Astrocyte of the cerebellum (primary cell): ENCODE measurements around the gene NLGN1.

ENCODE experiments used
- DNase-seq: peaks from one replicate; pipeline ENCODE4 v3.0.0-alpha.2; 2011; ENCODE audit warnings: low read depth
- H3K4me3 ChIP-seq: 2 replicates; pipeline ENCODE4 v1.5.1; 2011; ENCODE audit warnings: mild to moderate bottlenecking, low read depth, low read length, moderate library complexity
- in situ Hi-C: cut with HindIII; loops from 2 replicates; pipeline ENCODE4 v1.10.0; 2017; ENCODE audit warnings: low sequenced_read_pairs
- TF ChIP-seq, protein P1 (sequence below): IDR thresholded peaks from 2 replicates; pipeline ENCODE4 v1.5.1; 2012; ENCODE audit warnings: low read length, low read depth, moderate library complexity, mild to moderate bottlenecking; ENCODE audit errors: missing control alignments

NLGN1 gene

DNA sequence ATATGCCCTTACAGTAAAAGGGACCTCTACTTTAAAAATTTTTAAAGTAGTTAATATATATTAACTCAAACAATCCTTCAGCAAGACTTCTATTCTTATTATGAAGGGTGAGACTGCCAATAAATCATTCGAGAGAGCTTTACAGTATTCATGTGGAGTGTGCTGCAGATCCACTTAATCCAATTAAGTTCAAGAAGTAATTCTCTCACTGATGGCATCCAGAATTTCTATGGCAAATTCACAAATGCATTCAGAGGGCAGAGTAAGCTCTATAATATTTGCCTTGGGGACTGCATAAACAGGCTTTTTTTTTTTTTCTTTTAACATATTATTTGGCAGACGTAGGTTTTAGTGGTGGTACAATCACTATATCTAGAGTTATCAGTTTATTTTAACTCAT, 692.0 kb downstream of the NLGN1 start:
- no peak overlapping the region for H3K4me3 ChIP-seq
- no peak for DNase-seq
- in situ Hi-C loops = no loop called here
- TF ChIP-seq, protein P1, sequence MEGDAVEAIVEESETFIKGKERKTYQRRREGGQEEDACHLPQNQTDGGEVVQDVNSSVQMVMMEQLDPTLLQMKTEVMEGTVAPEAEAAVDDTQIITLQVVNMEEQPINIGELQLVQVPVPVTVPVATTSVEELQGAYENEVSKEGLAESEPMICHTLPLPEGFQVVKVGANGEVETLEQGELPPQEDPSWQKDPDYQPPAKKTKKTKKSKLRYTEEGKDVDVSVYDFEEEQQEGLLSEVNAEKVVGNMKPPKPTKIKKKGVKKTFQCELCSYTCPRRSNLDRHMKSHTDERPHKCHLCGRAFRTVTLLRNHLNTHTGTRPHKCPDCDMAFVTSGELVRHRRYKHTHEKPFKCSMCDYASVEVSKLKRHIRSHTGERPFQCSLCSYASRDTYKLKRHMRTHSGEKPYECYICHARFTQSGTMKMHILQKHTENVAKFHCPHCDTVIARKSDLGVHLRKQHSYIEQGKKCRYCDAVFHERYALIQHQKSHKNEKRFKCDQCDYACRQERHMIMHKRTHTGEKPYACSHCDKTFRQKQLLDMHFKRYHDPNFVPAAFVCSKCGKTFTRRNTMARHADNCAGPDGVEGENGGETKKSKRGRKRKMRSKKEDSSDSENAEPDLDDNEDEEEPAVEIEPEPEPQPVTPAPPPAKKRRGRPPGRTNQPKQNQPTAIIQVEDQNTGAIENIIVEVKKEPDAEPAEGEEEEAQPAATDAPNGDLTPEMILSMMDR = no peak

DNA sequence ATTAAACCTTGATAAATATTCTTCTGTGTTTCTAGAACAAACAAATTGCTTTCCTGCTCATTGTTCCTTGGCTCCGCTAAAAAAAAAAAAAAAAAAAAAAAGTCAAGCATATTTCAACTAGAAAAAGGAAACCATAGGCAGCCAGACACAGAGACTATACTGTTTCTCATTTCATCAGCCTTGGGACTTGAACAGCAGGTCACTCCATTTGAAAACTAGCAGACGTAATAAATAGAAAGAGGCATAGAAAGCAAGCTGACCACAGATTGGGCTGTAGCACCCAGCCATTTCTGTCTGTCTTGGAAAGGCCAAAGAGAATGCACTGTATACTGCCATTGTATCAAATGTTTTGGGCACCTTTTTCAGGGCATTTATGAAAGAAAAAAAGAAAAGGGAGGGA, 697.1 kb downstream of the NLGN1 start:
- in situ Hi-C loops = no loop called here
- no peak overlapping the region for H3K4me3 ChIP-seq
- no peak for DNase-seq
- TF ChIP-seq, protein P1 = no peak

DNA sequence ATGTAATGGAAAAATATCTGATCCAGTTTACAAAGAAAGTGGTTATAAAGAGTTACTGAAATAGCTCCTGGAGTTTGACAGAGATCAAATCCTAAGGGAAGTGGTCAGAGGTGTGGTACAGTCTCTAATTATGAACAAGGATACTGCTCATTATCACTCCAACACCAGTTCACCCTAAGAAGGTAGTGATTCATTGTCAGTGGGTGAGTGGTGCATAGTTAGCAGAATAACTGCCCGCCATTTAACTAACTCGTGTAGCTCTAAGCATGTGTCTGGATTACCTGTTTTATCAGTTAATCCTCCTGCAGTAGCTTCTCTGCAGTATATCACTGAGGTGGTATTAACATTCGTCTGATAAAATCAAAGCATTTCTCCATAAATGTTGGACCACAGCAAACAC, 700.1 kb downstream of the NLGN1 start:
- DNase-seq = no peak
- no peak overlapping the region for H3K4me3 ChIP-seq
- in situ Hi-C loops = no loop called here
- TF ChIP-seq, protein P1 = no peak

DNA sequence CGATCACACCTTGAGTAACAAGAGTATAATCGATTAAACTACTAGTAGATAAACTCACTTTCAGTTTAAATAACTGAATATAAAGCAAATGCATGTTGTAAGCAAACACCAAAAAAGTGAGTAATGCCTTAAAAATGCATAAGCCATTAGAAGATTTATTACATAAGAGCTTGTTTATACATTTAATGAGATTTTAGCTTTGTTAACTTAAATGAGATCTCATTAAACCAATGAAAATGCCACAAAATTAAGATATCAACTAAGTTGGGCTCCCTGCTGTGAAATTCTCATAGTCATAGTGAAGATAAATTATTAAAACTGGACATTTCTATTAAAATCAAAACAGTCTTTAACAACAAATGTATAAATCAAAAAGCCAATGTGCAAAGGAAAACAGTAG, 701.2 kb downstream of the NLGN1 start:
- TF ChIP-seq, protein P1 = no peak
- no peak overlapping the region for H3K4me3 ChIP-seq
- DNase-seq = no peak
- in situ Hi-C loops = no loop called here

DNA sequence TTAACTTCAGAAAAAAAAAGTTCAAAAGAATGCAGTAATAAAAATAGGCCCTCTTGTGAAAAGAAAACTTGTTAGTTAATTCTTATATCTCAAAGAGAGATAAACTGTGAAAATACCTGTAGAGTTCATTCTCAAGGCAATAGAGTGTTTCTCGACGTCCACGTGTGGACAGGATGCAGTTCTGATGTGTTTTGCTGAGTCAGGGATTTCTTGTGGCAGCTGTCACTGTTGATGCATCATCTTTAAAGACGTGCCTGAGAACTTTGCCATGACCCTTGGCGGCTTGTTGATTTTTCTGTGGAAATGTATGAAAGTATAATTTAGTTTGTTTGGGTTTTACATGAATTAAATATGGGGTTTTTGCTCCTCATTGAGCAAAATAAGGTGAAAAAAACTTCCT, 702.2 kb downstream of the NLGN1 start:
- no peak for DNase-seq
- in situ Hi-C loops = no loop called here
- TF ChIP-seq, protein P1 = no peak
- H3K4me3 ChIP-seq = no peak overlapping the region

DNA sequence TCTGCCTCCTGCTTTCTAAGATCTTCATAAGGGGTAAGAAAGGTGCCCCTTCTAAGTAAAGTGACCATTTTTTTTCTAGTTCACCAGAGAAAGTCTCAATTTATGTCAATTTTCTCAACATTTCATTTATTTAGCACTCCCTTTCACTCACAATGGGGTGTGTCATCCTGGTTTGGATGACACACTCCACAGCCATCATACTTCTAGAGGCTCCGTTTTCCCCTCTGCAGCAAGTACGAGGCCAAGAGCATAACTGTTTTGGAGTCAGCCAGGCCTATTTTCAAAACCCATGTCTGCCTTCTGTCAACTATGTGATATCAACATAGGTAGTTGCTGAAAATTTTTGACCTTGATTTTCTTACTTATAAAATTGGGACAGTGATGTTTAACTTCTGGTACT, 703.2 kb downstream of the NLGN1 start:
- TF ChIP-seq, protein P1 = no peak
- in situ Hi-C loops = no loop called here
- DNase-seq = no peak
- no peak overlapping the region for H3K4me3 ChIP-seq

DNA sequence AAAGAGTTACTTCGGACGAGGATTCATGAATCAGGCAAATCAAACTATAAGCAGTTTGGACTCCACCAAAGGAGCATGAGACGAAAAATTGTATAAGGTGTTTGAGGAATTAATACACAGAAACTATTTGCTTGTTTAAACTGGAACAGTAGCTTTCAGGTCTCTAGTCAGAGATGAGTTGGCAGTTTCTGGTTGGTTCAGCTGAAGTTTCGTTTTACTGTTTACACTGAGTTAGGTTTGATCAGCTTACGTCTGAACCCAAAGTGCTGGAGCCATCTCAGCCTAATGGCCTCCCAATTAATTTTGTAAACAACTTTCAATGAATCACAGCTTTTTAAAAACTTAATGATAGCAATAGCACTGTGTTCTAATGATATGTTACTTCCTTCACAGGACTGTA, 703.7 kb downstream of the NLGN1 start:
- no peak overlapping the region for H3K4me3 ChIP-seq
- in situ Hi-C loops = no loop called here
- TF ChIP-seq, protein P1 = no peak
- DNase-seq = no peak
